ENCODE measurements around the gene FNTB.

FNTB gene

GRCh38 chr14:65107200-65107599 lies 120.5 kb downstream of the FNTB start:
- Histone ChIP-seq H3K4me1 (ENCODE audit: insufficient read depth, low read length) (no peaks in the 10 kb centered on the region), H3K27me3 (ENCODE audit: insufficient read depth, low read length) (peaks cover 9% of the 10 kb centered on the region), H3K9ac (ENCODE audit: low read depth, low read length) (no peak overlapping the region), H3K27ac (ENCODE audit: low read depth, low read length) (no peak overlapping the region), H3K9me3 (ENCODE audit: insufficient read depth, low read depth, low read length) (no peaks in the 10 kb centered on the region), H3K4me3 (ENCODE audit: low read length) (no peak overlapping the region), H3K36me3 (ENCODE audit: insufficient read depth, low read length) (no peaks in the 10 kb centered on the region)
- no CpG with 5 or more reads among the region's 1 CpG for WGBS

DNA sequence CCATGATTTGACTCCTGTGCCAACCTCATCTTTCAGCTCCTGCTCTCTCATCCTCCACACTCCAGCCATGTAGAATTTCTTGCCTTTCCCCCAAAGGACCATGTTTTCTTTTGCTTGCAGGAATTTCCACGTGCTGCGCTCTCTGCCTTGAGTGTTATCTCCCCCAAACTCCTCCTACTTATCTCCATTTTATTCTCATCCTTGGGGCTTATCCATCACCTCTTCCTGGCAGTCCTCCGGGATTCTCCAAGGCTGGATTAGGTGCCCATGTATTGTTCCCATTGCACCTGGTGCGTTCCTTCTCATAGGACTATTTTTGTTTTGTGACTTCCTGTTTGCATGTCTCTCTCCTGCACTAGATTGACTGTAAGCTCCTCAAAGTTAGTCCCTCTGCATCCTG lies 122.7 kb downstream of the FNTB start:
- no peaks in the 10 kb centered on the region for H3K27me3 ChIP-seq (ENCODE audit: insufficient read depth, low read length)
- no peaks in the 10 kb centered on the region for H3K4me1 ChIP-seq (ENCODE audit: insufficient read depth, low read length)
- H3K9ac ChIP-seq (ENCODE audit: low read depth, low read length), result no peak overlapping the region
- no peak overlapping the region for H3K4me3 ChIP-seq (ENCODE audit: low read length)
- no peaks in the 10 kb centered on the region for H3K36me3 ChIP-seq (ENCODE audit: insufficient read depth, low read length)
- no peak overlapping the region for H3K27ac ChIP-seq (ENCODE audit: low read depth, low read length)
- WGBS, result 87% methylated on average over 4 of the region's 4 CpGs
- H3K9me3 ChIP-seq (ENCODE audit: insufficient read depth, low read depth, low read length), result no peaks in the 10 kb centered on the region

- 77% methylated on average over 5 of the region's 5 CpGs for WGBS
- H3K36me3 ChIP-seq (ENCODE audit: insufficient read depth, low read length), result no peaks in the 10 kb centered on the region
- H3K4me3 ChIP-seq (ENCODE audit: low read length), result no peak overlapping the region
- no peak overlapping the region for H3K9ac ChIP-seq (ENCODE audit: low read depth, low read length)
- H3K27me3 ChIP-seq (ENCODE audit: insufficient read depth, low read length), result no peaks in the 10 kb centered on the region
- H3K27ac ChIP-seq (ENCODE audit: low read depth, low read length), result no peak overlapping the region
- no peaks in the 10 kb centered on the region for H3K9me3 ChIP-seq (ENCODE audit: insufficient read depth, low read depth, low read length)
- no peaks in the 10 kb centered on the region for H3K4me1 ChIP-seq (ENCODE audit: insufficient read depth, low read length)
Observed at GRCh38 chr14:65110525-65110924, 123.8 kb downstream of the FNTB start.
